ENCODE results near the gene SYNPO2.

SYNPO2 gene

GRCh38 chr4:119081943-119082342, 193.3 kb downstream of the SYNPO2 start:
- no peak for FAIRE-seq

GRCh38 chr4:119082661-119083060, 194.0 kb downstream of the SYNPO2 start:
- FAIRE-seq = no peak

GRCh38 chr4:119084513-119084912, 195.9 kb downstream of the SYNPO2 start:
- FAIRE-seq = no peak

- no peak for FAIRE-seq
Measured at GRCh38 chr4:119087121-119087520, 198.5 kb downstream of the SYNPO2 start.

- no peak for FAIRE-seq
Measured at GRCh38 chr4:119087656-119088055, 199.0 kb downstream of the SYNPO2 start.

- FAIRE-seq = no peak
Measured at GRCh38 chr4:119093042-119093827, 204.6 kb downstream of the SYNPO2 start.

GRCh38 chr4:119097282-119097900, 208.7 kb downstream of the SYNPO2 start:
- FAIRE-seq = peak; percentile 91

GRCh38 chr4:119098306-119098705, 209.7 kb downstream of the SYNPO2 start:
- no peak for FAIRE-seq

- FAIRE-seq = no peak
Measured at GRCh38 chr4:119099227-119099810, 210.7 kb downstream of the SYNPO2 start.

- FAIRE-seq = peak; percentile 64
Measured at GRCh38 chr4:119100655-119101054, 212.0 kb downstream of the SYNPO2 start.

- peak; percentile 90 for FAIRE-seq
Measured at GRCh38 chr4:119103263-119103662, 214.6 kb downstream of the SYNPO2 start.

- FAIRE-seq = no peak
Measured at GRCh38 chr4:119104644-119105273, 216.1 kb downstream of the SYNPO2 start.

- peak; percentile 69 for FAIRE-seq
Measured at GRCh38 chr4:119105605-119106004, 217.0 kb downstream of the SYNPO2 start.

- no peak for FAIRE-seq
Measured at GRCh38 chr4:119106036-119107000, 217.7 kb downstream of the SYNPO2 start.

GRCh38 chr4:119110121-119110520, 221.5 kb downstream of the SYNPO2 start:
- FAIRE-seq = no peak
